ENCODE data around the gene ZBTB47. TPM values are rescaled to one million over a fixed set of nuclear protein-coding genes. Genes with fewer than 3 reads are reported as not detected.
A peak's percentile ranks its signal among the peaks of the same experiment; 100 is the strongest.

Gene ZBTB47
- total RNA-seq, 1 experiment from 2014 or later = 22.7 TPM

- DNase-seq = no peak
- no peak overlapping the region for H3K4me3 ChIP-seq
- no peaks in the 10 kb centered on the region for H3K9me3 ChIP-seq
- no peaks in the 10 kb centered on the region for H3K36me3 ChIP-seq
- H3K27me3 ChIP-seq = no peaks in the 10 kb centered on the region
Measured at GRCh38 chr3:42699511-42699971, 46.0 kb downstream of the ZBTB47 start.

GRCh38 chr3:42700366-42701288 is 47.1 kb downstream of the ZBTB47 start:
- no peaks in the 10 kb centered on the region for H3K27me3 ChIP-seq
- no peak overlapping the region for H3K4me3 ChIP-seq
- H3K36me3 ChIP-seq = no peaks in the 10 kb centered on the region
- DNase-seq = no peak
- no peaks in the 10 kb centered on the region for H3K9me3 ChIP-seq

GRCh38 chr3:42701371-42702065 is 48.0 kb downstream of the ZBTB47 start:
- Histone ChIP-seq H3K9me3 (no peaks in the 10 kb centered on the region), H3K27me3 (no peaks in the 10 kb centered on the region), H3K4me3 (no peak overlapping the region), H3K36me3 (no peaks in the 10 kb centered on the region)
- DNase-seq = peak; percentile 11

GRCh38 chr3:42702066-42702951 is 48.8 kb downstream of the ZBTB47 start, which contains the start of gene HHATL:
TSS of gene HHATL (minus strand) at chr3:42702798. CDS start at chr3:42700826, 1,972 bp downstream.
- H3K9me3 ChIP-seq = no peaks in the 10 kb centered on the region
- H3K36me3 ChIP-seq = no peaks in the 10 kb centered on the region
- H3K4me3 ChIP-seq = no peak within 1 kb of the TSS
- DNase-seq = no peak
- H3K27me3 ChIP-seq = no peaks in the 10 kb centered on the region

- Histone ChIP-seq H3K27me3 (no peaks in the 10 kb centered on the region), H3K36me3 (no peaks in the 10 kb centered on the region), H3K9me3 (no peaks in the 10 kb centered on the region), H3K4me3 (no peak overlapping the region)
- DNase-seq = no peak
Measured at GRCh38 chr3:42702982-42703694, 49.6 kb downstream of the ZBTB47 start.

GRCh38 chr3:42703695-42704025 is 50.2 kb downstream of the ZBTB47 start:
- Histone ChIP-seq H3K4me3 (no peak overlapping the region), H3K9me3 (no peaks in the 10 kb centered on the region), H3K27me3 (no peaks in the 10 kb centered on the region), H3K36me3 (no peaks in the 10 kb centered on the region)
- no peak for DNase-seq

GRCh38 chr3:42704136-42704841 is 50.8 kb downstream of the ZBTB47 start:
- H3K9me3 ChIP-seq = no peaks in the 10 kb centered on the region
- no peak overlapping the region for H3K4me3 ChIP-seq
- no peaks in the 10 kb centered on the region for H3K36me3 ChIP-seq
- DNase-seq = peak; percentile 54
- no peaks in the 10 kb centered on the region for H3K27me3 ChIP-seq

- H3K9me3 ChIP-seq = no peaks in the 10 kb centered on the region
- no peak overlapping the region for H3K4me3 ChIP-seq
- no peaks in the 10 kb centered on the region for H3K27me3 ChIP-seq
- H3K36me3 ChIP-seq = no peaks in the 10 kb centered on the region
- DNase-seq = no peak
Measured at GRCh38 chr3:42705058-42705767, 51.7 kb downstream of the ZBTB47 start.

- no peaks in the 10 kb centered on the region for H3K9me3 ChIP-seq
- H3K27me3 ChIP-seq = no peaks in the 10 kb centered on the region
Measured at GRCh38 chr3:42705962-42706585, 52.6 kb downstream of the ZBTB47 start.

GRCh38 chr3:42706721-42707619 is 53.5 kb downstream of the ZBTB47 start:
- no peaks in the 10 kb centered on the region for H3K9me3 ChIP-seq
- DNase-seq = no peak
- no peak overlapping the region for H3K4me3 ChIP-seq
- H3K27me3 ChIP-seq = no peaks in the 10 kb centered on the region
- H3K36me3 ChIP-seq = no peaks in the 10 kb centered on the region

More at GRCh38 chr3:42705962-42706585, 52.6 kb downstream of the ZBTB47 start:
- H3K36me3 ChIP-seq = no peaks in the 10 kb centered on the region
- DNase-seq = no peak
- no peak overlapping the region for H3K4me3 ChIP-seq

- no peak for DNase-seq
- Histone ChIP-seq H3K9me3 (no peaks in the 10 kb centered on the region), H3K36me3 (no peaks in the 10 kb centered on the region), H3K4me3 (no peak overlapping the region), H3K27me3 (no peaks in the 10 kb centered on the region)
Measured at GRCh38 chr3:42707620-42708355, 54.3 kb downstream of the ZBTB47 start.

- Histone ChIP-seq H3K36me3 (no peaks in the 10 kb centered on the region), H3K9me3 (no peaks in the 10 kb centered on the region), H3K27me3 (no peaks in the 10 kb centered on the region), H3K4me3 (no peak overlapping the region)
- DNase-seq = no peak
Measured at GRCh38 chr3:42708611-42709151, 55.2 kb downstream of the ZBTB47 start.

- H3K27me3 ChIP-seq = no peaks in the 10 kb centered on the region
- no peak overlapping the region for H3K4me3 ChIP-seq
- no peak for DNase-seq
- H3K9me3 ChIP-seq = no peaks in the 10 kb centered on the region
- H3K36me3 ChIP-seq = no peaks in the 10 kb centered on the region
Measured at GRCh38 chr3:42709621-42710020, 56.1 kb downstream of the ZBTB47 start.
